Measurements from ENCODE around the gene ARL8B. TPM values are rescaled to one million over a fixed set of nuclear protein-coding genes. Genes with fewer than 3 reads are reported as not detected.

ARL8B gene
- total RNA-seq, 1 experiment from 2014 or later = 29.0 TPM

DNA sequence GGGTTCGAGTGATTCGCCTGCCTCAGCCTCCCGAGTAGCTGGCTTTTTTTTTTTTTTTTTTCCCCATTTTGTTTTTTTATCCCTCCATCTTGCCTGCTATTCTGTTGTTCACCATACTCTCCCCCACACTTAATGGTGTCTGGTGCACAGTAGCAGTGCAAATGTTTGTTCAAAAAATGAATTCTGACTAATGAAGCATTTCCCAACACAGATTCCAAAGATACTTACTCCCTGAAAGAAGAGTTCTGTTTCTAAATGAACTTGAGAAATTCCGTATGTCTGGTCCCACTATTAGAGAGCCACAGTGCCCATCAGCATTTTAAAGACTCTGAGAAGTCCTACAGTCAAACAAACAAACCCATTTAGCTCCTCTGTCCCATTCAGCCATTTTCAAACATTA is 74.9 kb downstream of the ARL8B start:
- peak overlapping the region; percentile 90 to 97 (median 93); a peak in 6 of 7 replicates for H3K27ac Mint-ChIP-seq
- Histone ChIP-seq H3K79me2 (ENCODE audit: insufficient read depth, low read length) (peaks cover 4% of the 10 kb centered on the region; the same call in 1 of the 2 replicates), H3K18ac (ENCODE audit: insufficient read length, low read depth, low read length) (peak overlapping the region; percentile 11), H3K4me1 (ENCODE audit: insufficient read depth, low read length) (peaks cover 2% of the 10 kb centered on the region; the same call in 1 of the 2 replicates), H2AK5ac (ENCODE audit: insufficient read length, low read length) (no peak overlapping the region), H4K91ac (ENCODE audit: insufficient read length, low read depth, low read length) (no peak overlapping the region), H4K8ac (replicated peaks; ENCODE audit: insufficient read length, low read depth, low read length) (no peak overlapping the region), H4K5ac (ENCODE audit: insufficient read length, low read depth, low read length) (no peak overlapping the region), H2AFZ (ENCODE audit: low read length) (no peak overlapping the region), H3K27ac (ENCODE audit: insufficient read length, low read depth, low read length) (peak overlapping the region; percentile 94), H3K4ac (ENCODE audit: low read depth, low read length) (no peak overlapping the region), H2BK5ac (ENCODE audit: insufficient read length, low read length) (no peak overlapping the region), H3K9me3 (ENCODE audit: control insufficient read depth, low read depth, low read length) (no peaks in the 10 kb centered on the region), H2BK12ac (ENCODE audit: insufficient read length, low read depth, low read length) (no peak overlapping the region), H3K79me1 (ENCODE audit: insufficient read depth, low read depth, low read length, poor library complexity, severe bottlenecking) (peaks cover 4% of the 10 kb centered on the region), H2BK20ac (ENCODE audit: low read depth, low read length, poor library complexity, severe bottlenecking) (no peak overlapping the region), H3T11ph (ENCODE audit: low read length) (no peak overlapping the region), H3K27me3 (ENCODE audit: insufficient read depth, low read length) (no peaks in the 10 kb centered on the region), H2BK120ac (ENCODE audit: low read depth, low read length, poor library complexity, severe bottlenecking) (peak overlapping the region; percentile 19), H3K23ac (ENCODE audit: insufficient read length, low read depth, low read length) (no peak overlapping the region), H4K20me1 (ENCODE audit: control insufficient read depth, insufficient read depth, insufficient read length) (no peaks in the 10 kb centered on the region), H3K56ac (ENCODE audit: insufficient read length, low read depth, low read length) (no peak overlapping the region), H2BK15ac (ENCODE audit: low read depth, low read length) (no peak overlapping the region), H3K4me2 (ENCODE audit: insufficient read depth, insufficient read length, low read length) (no peak overlapping the region), H3K23me2 (ENCODE audit: insufficient read length, low read depth, low read length, poor library complexity, severe bottlenecking) (no peaks in the 10 kb centered on the region), H3K9ac (ENCODE audit: extremely low read depth, insufficient read length, low read length) (no peak overlapping the region), H3K14ac (ENCODE audit: insufficient read depth, low read length) (no peak overlapping the region)
- no peaks in the 10 kb centered on the region for H3K9me3 Mint-ChIP-seq
- peaks cover 20 to 24% of the 10 kb centered on the region in 2 experiments for H3K4me1 Mint-ChIP-seq
- no CpG with 5 or more reads among the region's 4 CpGs for WGBS (ENCODE audit: extremely low coverage, insufficient read length, low lambda C conversion rate)
- no peak overlapping the region for H3K4me3 Mint-ChIP-seq
- no peaks in the 10 kb centered on the region for H3K27me3 Mint-ChIP-seq (ENCODE audit: low read depth)
- TF ChIP-seq, protein P1, sequence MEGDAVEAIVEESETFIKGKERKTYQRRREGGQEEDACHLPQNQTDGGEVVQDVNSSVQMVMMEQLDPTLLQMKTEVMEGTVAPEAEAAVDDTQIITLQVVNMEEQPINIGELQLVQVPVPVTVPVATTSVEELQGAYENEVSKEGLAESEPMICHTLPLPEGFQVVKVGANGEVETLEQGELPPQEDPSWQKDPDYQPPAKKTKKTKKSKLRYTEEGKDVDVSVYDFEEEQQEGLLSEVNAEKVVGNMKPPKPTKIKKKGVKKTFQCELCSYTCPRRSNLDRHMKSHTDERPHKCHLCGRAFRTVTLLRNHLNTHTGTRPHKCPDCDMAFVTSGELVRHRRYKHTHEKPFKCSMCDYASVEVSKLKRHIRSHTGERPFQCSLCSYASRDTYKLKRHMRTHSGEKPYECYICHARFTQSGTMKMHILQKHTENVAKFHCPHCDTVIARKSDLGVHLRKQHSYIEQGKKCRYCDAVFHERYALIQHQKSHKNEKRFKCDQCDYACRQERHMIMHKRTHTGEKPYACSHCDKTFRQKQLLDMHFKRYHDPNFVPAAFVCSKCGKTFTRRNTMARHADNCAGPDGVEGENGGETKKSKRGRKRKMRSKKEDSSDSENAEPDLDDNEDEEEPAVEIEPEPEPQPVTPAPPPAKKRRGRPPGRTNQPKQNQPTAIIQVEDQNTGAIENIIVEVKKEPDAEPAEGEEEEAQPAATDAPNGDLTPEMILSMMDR (conservative IDR thresholded peaks at IDR 0.05) = no peak
- DNase-seq = no peak
- H3K36me3 Mint-ChIP-seq (ENCODE audit: insufficient read depth in 1 of 3, low read depth in 3 of 3) = peaks cover 30 to 35% (median 31%) of the 10 kb centered on the region in 3 experiments
